GM12801 (cell line): Measurements from ENCODE around the gene PAX5.

Experiments
- TF ChIP-seq, protein P1 (sequence below): IDR thresholded peaks from one replicate; pipeline ENCODE4 v1.5.1; 2011; ENCODE audit warnings: control low read depth; ENCODE audit not compliant: insufficient read length; ENCODE audit errors: extremely low read depth

The PAX5 gene

DNA sequence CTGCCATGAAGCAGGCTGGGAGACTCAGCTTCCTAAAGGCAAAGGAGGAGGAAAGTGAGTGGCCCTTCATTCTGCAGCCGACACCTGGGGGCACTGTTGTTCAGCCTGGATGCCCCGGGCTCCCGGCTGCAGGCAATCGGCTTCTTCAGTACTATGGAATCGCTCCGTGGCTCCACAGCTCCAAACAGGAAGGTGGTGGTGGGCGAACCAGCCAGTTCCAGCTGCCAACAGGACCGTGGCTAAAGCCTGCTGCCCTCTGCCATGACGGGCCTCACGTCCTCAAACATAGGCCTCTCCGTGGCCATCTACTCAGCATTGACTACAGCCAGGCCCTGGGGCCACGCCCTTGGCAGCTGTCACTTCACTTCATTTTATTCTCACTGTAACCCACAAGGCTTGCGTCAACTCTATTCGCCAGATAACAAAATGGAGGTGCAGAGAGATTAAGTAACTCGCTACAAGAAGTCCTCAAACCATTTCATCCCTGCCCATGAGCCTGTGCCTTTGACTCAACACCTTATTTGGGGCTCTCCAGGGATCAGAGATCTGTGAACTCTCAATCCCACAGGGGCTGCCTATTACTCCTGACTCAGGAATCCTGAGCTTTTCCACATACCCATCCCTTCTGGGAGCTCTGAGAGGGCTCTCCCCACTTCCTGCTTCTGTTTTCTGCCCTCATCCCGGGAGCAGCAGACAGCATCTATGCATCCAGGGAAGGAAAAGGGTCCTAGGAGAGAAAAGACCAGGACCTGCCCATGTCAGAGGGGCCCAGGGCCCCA lies 38.0 kb downstream of the PAX5 start:
- TF ChIP-seq, protein P1, sequence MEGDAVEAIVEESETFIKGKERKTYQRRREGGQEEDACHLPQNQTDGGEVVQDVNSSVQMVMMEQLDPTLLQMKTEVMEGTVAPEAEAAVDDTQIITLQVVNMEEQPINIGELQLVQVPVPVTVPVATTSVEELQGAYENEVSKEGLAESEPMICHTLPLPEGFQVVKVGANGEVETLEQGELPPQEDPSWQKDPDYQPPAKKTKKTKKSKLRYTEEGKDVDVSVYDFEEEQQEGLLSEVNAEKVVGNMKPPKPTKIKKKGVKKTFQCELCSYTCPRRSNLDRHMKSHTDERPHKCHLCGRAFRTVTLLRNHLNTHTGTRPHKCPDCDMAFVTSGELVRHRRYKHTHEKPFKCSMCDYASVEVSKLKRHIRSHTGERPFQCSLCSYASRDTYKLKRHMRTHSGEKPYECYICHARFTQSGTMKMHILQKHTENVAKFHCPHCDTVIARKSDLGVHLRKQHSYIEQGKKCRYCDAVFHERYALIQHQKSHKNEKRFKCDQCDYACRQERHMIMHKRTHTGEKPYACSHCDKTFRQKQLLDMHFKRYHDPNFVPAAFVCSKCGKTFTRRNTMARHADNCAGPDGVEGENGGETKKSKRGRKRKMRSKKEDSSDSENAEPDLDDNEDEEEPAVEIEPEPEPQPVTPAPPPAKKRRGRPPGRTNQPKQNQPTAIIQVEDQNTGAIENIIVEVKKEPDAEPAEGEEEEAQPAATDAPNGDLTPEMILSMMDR = no peak

DNA sequence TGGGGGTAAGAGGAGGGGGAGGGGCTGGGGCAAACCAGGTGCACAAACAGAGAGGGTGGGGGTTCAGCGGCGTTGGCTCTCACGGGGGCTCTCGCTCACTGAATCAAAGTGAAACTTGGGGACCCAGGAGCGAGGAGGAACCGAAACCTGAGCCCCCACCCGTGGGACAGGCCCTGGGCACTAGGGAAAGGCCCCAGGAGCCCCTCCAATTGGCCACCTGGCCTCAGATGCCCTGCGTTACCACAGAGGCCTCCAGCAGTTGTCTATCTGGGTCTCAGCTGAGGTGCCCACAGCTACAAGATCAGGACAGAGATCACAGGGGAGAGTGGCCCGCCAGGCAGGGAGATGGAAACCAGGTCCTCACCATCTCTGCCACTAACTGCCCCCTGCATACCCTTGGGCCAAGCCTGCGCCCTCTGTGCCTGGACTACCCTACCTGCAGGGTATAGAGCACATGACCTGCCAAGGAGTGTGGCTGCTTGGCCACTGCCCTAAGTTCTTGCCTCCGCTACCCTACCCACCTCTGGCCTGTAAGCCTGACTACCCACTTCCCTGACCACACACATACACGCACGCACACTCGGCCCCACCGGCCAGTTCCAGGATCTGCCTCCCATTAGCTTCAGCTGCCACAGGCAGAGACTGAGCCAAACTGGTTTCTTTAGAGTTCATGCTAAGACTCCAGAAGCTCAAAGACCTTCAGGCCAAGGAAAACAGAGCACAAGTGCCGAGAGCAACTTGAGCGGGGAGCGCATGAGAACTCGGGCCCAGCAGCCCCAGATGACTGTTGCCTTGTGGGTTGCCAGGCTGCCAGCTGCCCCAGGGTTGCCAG lies 39.9 kb downstream of the PAX5 start:
- TF ChIP-seq, protein P1 = no peak

DNA sequence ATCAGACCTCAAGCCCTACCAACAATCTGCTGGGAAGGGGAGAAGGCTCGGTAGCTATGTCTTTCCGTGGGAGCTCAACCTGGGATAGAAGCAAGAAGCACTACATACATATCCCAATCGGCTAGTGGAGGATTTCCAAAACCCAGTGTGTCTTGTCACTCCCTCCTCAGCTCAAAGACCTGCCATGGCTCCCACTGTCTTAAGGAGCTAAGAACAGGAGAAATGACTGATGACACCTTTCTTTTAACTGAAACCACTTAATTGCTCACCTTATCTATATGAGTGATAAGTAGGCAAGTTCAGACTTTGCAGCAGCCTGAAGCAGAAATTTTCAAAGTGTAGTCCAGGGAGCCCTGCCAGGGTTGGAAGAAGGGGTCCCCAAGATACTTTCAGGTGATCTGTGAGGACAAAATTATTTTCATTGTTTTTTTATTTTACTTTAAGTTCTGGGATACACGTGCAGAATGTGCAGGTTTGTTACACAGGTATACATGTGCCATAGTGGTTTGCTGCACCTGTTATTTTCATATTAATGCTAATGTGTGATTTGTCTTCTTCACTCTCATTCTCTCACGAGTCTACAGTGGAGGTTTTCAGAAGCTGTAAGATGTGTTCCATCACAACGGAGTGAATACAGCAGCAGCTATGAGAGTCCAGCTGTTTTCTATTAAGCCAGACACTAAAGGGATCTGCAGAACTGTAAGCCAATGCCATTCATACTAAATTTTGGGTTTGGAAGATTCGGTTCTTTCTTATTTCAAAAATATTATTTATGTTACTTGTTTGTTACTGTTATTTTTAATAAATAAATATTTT lies 41.4 kb downstream of the PAX5 start:
- TF ChIP-seq, protein P1 = no peak

DNA sequence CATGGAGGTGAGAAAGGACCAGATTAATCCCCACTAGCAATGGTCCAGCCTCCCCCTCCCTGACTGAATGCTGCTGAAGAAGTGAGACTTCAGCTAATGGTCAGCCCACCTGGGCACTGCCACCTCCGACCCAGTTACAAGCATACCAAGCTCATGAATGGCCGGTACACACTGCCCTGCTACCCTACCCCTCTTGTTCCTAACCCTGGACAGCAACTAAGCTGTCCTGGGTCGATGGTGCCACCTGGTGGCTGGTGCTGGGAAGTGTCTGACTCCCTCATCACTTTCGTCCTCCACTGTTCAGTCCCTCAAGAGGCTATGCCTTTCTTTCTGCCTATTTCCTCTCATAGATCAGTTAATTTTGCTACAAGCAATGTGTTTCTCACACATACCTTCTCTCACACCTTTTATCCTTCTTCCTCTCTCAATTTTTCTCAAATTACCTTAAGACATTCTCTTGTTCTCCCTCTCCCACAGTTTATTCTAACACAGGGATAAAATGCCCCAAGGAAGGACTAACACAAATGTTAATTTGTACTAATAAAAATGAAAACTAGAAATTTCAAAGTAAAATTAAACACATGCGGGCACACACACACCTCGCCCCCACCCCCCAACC lies 42.4 kb downstream of the PAX5 start:
- TF ChIP-seq, protein P1 = no peak

DNA sequence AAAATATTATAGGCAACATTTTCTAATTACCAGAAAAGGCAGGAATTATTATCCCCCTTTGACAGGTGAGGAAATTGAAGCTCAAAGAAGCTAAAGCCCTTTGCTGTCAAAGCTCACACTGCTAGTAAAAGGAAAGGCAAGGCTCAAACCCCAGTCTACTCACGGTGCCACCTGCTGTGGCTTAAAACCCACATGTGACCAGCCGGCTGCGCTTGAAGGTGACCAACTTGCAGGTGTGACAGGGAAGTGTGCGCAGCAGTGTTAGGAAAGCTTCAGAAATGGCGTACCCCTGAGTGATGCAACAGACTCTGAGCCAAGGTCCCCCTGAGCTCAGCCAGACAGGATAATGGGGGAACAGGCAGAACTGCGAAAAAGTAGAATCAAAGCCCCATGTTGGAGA lies 45.2 kb downstream of the PAX5 start:
- TF ChIP-seq, protein P1 = no peak

DNA sequence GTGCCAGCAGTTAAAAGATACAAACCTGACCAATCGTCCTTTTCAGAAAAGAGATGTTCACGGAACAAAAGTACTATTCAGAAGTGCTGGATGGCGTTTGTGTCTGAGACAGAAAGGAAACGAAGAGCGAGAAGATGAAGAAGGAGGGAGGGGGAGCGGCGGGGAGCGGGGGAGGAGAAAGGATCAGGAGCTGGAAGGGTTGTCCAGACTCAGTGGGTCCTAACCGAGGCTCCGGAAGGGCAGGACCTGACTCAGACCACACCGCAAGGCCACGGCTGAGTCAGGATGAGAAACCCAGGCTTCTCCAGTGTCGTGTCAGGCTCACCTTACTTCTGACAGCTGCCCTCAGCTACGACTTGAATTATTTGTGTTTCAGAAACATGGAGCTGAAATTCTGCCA lies 46.2 kb downstream of the PAX5 start:
- TF ChIP-seq, protein P1 = no peak
